ENCODE measurements around the gene RASGRF2.
A peak's percentile ranks its signal among the peaks of the same experiment; 100 is the strongest.

RASGRF2 gene

DNA sequence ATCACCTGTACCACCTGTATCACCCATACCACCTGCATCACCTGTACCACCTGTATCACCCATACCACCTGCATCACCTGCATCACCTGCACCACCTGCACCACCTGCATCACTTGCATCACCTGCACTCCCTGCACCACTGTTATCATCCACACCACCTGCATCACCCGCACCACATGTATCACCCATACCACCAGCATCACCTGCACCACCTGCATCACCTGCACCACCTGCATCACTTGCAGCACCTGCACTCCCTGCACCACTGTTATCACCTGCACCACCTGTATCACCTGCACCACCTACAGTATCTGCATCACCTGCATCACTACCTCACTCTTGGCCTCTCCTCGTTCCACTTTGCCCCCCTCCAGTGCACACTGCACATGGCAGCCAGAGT lies 209.8 kb downstream of the RASGRF2 start:
- no peak for DNase-seq (ENCODE audit: low read depth, low spot score)

DNA sequence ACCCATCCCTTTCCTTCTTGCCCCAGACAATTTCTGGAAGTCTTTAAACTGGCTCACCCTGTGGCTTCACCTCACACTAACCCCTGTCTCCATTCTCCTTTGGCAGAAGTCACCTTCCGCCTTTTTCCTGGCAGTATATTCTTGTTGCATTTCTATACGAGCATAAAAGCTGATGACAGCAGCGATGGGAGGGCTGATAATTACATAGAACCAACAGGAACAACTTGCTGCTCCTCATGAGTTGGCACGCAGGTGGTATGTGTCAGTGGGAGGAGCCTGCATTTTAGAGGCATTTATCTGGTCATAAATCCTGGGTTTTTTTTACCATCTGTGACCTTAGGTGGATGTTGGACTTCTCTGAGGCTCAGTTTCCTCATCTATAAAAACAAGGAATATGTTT lies 211.6 kb downstream of the RASGRF2 start:
- DNase-seq (ENCODE audit: low read depth, low spot score): no peak

DNA sequence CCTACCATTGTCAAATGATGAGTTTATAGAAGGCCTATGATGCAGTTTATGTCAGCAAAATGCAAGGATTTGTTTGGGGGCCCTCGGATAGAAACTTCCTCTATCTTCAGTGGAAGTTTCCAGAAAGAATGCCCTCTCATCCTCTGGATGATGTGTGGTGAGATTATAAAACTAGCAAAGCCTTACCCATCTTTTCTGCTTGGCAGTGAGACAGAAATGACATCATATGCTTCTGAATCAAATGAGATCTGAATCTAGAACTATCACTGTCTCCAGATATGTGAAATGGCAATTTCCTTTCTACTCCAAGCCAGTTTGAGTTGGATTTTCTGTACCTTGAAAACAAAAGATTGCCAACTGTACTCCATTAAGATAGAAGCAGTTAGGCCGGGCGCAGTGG lies 212.5 kb downstream of the RASGRF2 start:
- DNase-seq (ENCODE audit: low read depth, low spot score): no peak

DNA sequence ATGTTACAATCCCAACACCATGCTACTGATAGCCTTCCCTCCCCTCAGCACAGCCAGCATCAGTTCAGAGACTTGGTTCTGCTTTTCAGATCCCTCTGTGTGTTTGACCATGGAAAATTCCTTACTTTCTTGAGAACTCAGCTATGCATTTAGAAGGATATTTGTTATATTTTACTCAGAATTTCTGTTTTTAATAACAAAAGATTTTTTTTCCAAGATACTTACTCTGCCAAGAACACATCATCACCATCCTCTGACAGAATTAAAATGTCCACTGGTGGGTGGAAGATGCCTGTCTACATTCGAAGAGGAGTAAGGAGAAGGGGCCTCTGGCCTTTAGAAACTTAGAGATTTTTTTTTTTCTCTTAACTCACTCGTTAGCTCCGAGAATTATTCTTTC lies 216.9 kb downstream of the RASGRF2 start:
- no peak for DNase-seq (ENCODE audit: low read depth, low spot score)

DNA sequence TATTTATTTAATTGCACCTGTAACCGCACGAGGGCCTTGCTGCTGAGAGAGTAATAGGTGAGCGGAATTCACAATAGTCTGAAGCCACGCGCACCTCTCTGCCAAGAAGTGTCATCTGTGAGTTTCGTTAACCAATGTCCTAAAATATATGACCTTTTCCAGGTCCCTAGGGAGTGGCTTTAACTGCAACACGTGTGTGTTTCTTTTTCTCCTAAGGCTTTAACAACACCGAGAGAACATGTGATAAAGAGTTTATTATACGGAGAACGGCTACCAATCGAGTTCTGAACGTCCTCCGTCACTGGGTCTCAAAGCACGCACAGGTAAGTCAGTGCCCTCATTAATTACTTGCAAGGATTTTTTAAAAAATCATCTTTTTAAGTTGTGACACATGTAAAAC lies 219.8 kb downstream of the RASGRF2 start:
- no peak for DNase-seq (ENCODE audit: low read depth, low spot score)

DNA sequence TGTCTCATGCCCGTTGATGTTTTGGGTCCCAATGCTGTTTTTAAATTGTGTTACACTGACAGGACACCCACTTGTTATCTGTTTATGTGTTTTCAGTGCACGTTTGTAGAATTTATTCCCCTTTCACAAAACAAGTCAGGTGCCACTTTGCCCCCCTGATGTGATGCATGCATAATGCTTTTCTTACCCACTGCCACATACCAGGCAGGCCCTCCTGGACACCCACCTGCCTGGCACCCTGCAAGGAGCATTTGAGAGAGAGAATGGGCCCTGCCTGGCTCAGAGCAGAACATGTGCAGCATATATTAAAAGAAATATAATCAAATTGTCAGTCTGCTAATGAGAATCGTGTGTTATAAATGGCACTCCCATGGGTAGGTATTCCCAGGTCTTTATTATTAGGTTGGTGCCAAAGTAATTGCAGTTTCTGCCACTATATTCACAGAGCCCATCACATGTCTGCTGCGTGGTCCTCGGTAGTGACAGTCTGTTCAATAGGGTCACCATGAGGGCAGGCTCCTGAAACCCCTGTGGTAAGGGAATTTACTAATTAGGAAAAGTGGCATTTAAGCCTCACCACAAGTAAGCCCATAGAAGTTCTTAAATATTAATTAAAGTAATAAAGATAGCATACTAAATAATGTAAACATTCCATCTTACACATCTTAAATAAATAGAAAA lies 220.8 kb downstream of the RASGRF2 start:
- no peak for DNase-seq (ENCODE audit: low read depth, low spot score)

DNA sequence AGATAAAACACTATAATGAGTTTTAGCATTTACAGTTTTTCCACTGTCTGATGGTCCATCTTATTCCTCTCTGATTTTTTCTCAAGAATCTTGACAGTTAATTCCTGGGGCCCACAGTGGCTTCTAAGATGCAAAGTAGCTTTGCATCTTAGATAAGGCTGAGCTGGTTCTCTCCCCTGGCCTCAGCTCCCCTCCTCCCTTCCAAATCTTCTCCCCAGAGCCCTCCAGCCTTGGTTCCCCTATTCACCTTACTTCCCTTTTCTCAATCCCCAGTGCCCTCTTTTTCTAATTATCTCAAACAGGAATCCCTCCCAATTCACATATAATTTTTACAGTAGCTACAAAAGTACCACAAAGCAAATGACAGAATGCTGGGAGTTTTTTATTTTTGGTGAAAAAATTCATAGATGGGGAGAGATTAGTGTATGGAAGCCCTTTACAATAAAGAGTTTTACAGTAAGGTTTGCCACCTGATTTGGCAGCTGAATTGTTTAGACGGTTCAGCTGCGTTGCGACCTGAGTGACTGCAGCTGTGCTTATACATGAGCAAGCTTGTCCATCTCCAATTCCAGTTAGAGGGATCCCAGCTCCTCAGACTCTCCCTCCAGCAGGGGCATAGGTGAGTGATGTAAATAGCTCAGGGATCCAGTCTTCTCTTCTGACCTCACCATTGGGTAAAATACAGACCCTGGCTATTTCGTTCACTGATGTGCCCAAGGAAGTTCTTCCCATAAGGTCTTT lies 221.6 kb downstream of the RASGRF2 start:
- no peak for DNase-seq (ENCODE audit: low read depth, low spot score)

DNA sequence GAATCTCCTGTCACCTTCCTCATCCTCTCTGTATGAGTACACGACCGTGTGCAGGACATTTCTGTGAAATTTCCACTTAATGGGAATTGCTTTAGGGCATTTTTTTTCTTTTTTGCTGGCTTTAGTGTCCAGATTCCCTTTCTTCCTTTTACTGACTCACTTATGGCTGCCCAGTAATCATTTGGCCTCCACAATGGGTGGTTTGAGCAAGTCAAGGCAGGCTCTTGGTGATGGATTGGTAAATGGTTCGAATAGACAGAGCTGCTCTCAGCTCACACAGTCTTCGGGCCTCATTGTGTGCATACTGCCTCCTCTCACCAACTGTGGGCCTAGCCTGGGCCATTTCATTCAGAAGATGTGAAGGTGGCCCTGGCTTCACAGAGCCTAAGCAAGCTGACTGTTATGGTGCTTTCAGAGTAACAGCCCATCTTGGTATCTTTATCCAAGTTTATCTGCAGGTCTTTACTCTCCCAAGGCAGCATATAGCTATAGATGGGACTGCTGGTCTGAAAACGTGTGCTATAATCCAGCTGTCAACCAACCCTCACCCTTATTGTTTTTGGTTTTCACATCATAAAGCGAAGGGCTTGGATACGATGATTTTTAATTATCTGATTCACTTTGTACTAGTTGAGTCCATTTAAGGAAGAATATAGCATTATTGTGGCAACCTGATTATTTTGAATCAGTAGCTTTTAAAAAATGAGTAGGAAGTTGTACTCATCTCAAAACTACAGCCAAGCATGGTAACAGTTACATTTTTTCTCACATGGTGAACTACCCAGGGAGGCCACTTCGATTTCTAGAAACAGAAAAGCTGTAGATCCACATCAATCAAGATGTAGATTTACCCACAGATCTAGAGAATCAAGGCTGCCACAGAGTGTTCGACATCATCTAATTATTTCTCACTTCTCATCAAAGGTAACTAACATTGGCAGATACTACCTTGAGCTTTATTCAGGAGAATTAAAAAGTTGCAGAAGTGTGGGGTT lies 222.5 kb downstream of the RASGRF2 start:
- DNase-seq (ENCODE audit: low read depth, low spot score): no peak

DNA sequence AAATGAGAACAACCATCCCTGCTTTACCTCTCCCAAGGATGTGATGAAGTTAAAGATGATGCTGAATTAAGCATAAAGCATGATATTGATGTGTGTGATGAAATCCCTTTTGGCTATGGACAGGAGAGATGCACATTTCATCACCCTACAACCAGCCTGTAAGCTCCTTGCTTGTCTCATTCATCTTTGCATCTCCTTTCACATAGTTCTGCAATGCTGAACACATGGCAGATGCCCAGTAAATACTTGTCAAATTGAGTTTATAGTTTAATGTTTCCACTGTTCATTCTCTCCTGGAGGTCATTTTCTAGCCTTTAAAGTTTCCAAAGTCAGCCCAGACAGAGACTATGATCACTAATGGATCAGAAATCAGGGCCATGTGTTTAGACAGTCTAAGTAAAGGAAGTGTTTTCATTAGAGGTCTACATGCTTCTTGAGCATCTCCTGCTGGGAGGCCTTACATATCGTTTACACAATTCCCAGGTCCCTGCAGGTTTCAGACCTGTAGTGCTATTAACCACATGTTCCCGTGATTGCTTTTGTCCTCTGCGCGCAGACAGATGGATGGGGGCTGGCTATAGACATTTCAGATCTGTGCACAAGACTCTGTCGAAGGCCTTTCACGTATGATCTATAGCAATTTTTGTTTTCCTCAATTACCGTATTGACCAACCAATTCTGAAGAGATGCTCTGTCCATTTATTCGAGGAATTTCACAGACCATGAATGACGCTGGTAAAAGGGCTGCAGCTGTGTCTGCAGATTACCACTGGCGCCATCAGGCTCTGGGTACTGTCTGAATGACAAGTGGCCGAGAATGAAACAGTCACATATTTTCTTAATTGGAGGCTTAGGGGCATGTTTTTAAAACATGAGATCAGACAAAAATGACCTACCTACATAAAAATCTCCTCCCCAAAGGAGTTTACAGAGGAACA lies 223.9 kb downstream of the RASGRF2 start:
- DNase-seq (ENCODE audit: low read depth, low spot score): no peak

DNA sequence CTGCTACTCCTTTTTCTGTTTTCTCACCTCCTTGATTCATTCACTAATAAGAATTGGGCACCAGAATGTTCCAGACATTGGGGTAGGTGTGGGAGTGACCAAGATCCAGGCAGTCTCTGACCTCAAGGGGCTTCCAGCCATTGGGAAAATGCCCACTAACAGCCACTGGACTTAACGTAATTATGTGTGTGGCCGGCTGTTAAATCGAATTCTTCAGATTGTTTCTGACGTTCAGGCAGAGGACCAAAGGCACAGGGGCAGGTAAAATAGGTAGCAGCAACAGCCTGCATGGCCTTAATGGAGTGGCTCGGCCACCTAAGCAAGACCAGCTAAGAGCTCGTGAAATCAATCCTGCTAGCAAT lies 224.6 kb downstream of the RASGRF2 start:
- no peak for DNase-seq (ENCODE audit: low read depth, low spot score)

DNA sequence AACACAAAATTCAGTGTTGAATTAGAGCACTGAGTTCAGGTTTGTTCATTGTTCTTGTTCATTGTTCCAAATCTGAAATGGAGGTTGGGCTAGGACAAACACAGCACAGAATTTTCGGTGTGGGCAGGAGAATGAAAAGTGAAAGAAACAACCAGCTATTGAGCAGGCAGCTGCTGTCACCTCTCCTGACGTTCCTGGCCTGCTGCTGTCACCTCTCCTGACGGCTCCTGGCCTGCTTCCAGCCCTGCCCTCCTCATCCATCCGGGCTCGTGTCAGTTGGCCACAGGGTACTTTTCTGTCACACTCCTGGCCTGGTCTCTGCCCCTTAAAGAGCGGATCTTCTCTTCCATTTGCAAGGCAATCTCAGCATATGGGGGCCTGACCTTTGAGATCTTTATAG lies 227.7 kb downstream of the RASGRF2 start:
- no peak for DNase-seq (ENCODE audit: low read depth, low spot score)

DNA sequence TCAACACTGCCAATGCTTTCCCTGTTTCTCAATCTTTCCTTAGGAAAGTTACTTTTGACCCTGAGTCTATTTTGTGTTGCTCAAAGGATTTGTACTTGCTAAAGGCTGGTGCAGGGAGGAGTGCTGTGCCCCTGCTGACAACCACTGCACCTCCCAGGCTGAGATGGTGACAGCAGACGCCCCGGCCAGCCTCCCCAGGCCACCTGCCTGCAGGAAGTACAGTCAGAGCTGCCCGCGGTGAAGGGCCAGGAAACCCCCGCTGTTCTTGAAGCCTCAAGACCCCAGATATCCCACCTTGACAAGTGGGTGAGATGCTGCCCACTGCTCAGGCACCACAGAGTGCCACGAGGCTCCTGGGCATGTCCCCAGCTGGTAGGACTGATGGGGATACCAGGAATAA lies 228.8 kb downstream of the RASGRF2 start:
- DNase-seq (ENCODE audit: low read depth, low spot score): no peak

DNA sequence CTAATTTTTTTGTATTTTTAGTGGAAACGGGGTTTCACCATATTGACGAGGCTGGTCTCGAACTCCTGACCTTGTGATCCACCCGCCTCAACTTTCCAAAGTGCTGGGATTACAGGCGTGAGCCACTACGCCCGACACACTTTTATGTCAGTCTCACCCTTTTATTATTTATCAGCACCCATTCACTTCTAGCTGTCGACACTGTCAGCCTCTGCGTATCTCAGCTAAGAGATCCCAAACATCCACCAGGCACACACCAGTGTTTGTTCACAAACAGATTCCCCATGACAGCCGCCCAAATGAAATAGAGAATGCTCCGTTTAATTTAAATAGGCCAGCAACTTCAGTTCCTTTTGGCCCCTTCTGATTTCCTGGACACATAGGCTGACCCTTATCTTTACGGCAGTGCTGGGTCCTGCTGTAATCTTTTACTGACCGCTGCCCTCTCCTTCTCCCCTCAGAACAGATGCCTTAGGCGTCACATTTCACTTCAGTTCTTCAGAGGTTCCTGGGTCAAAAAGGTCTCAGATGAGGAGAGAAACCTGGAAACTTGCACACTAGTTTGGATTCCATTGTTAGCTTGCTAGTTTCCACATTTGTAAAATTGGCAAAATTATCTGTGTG lies 229.8 kb downstream of the RASGRF2 start:
- DNase-seq (ENCODE audit: low read depth, low spot score): no peak

DNA sequence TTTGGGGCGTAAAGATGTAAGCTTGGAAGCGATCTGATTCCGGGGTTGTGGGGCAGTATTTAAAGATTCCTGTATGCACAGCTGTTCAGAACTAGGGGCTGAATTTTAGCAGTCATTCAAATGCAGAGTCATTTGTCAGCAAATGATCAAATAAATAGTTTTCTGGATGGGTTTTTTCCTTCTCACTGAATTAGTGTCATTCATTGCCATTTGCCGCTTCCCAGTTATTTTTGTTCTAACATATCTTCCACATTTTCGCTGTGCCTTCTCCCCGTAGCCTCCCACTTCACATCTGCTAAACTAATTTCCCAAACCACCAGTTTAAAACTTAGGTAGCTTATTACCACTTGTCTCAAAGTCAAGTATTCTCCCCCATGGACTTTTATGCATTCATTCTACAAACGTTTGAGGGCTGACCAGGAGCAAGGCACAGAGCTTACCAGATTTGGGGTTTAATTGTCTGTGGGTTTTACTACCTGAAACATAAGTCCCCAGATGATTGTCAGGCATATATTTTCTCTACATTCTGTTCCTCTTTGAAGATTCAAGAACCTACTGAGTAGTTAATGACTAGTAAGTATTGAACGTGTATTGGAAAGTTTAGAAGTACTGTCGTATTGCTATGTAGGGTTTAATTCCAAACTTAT lies 231.7 kb downstream of the RASGRF2 start:
- no peak for DNase-seq (ENCODE audit: low read depth, low spot score)

DNA sequence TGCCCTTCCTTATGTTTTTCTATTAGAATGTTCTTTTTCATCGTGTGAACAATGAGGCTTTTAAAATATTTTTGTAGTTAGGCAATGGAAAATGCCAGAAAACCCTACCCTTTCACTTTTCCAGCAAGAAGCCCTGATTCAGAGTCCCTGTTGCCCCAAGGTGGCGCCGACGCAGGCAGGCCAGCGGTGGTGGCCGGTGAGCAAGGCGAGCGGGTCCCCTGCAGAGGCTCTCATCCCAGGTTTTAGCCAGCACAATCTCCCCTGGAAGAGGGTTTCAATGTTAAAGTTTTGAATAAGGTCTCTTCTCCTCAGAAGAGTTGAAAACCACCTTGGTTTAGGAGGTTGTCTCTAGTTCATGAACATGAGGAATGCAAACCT lies 232.2 kb downstream of the RASGRF2 start:
- DNase-seq (ENCODE audit: low read depth, low spot score): no peak

DNA sequence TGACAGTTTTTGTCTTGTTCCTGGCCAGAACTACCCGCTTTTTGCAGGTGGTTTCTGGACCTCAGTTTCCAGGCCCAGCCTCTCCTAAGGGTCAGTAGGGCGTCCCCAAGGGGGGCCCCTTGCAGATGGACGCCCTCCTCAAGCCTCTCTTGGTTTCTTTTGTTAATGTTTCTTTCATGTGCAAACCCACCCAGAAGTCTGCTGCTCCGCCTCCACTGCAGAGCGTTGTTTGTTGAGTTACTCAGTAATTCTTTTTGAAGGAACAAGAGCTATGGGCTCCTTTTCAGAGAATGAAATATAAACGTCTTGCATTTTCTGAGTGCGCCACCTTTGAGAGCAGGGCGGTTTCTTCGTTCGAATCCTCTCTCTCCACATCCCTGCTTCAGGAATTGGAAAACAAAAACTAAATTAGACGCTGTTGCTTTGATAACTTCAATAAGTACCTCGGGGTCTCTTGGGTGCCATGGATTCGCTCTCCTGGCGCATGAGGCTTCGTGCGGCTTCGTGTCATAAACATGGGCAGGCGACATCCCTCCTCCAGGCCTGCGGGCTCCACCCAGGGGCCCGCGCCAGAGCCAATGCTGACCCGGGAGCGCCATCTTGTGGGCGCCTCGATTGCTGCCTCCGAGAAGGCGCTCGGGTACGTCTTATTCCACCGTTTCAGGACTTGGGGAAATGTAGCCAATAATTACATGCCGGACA lies 234.6 kb downstream of the RASGRF2 start:
- DNase-seq (ENCODE audit: low read depth, low spot score): peak; percentile 20

DNA sequence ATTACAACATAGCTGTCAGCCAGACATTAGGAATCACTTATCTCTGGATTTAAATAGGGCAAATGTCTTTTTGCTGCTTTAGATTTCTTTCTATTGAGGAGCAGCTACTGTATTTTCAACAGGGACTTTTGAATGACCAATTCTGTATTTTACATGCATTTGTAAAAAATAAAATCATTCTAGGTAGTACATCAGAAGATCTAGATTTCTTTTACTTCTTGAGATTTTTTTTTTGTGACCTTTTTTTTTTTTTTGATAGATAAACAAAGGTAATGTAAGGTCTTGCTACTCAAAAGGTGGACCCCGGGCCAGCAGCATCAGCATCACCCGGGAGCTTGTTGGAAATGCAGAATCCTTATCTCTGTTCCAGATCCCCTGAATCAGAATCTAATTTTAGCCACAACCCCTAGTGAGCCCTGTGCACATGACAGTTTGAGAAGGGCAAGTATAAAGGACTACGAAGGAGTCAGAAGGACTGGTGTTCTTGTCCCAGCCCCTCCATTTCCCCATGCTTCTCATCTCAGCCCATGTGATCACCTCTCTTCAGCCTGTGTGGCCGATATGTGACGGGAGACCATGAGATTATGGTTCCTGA lies 235.3 kb downstream of the RASGRF2 start:
- DNase-seq (ENCODE audit: low read depth, low spot score): no peak

DNA sequence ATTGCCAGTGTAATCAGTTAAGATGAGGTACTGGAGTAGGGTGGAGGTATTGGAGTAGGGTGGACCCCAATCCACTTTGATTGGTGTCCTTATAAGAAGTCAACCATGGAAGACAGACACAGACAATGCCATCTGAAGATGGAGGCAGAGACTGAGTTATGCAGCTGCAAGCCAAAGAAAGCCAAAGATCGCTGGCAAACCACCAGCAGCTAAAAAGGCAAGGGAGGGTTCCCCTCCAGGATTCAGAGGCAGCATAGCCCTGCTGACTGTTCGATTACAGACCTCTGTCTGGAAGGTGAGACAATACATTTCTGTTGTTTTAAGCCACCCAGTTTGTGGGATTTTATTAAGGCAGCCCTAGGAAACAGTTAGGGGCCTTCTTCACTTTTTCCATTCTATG lies 242.5 kb downstream of the RASGRF2 start:
- no peak for DNase-seq (ENCODE audit: low read depth, low spot score)

DNA sequence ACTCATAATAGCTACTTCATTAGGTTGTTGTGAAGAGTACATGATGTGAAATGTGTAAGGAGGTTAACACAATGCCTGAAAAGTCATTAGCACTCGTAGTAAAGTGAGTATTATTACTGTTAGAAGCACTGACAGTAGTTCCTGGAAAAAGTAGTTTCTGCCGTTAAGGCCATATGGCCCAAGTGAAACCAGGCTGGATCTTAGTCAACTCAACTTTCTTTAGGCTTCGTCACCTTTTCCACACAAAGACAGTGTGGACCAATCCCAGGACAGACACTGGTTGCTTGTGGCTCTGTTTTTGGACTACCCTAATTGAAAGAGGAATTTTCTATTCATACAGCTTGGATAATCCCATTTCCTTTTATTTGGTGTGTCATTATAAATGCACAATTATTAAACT lies 243.6 kb downstream of the RASGRF2 start:
- no peak for DNase-seq (ENCODE audit: low read depth, low spot score)

Measured in iPS DF 19.7 (cell line).